Upper lobe of right lung (tissue), 1 donor: Measurements from ENCODE around the gene PNMA8B. TPM values are rescaled to one million over a fixed set of nuclear protein-coding genes. Genes with fewer than 3 reads are reported as not detected.
A peak's percentile ranks its signal among the peaks of the same experiment; 100 is the strongest.

ENCODE experiments used
- ATAC-seq: fragments of 200-7000 bp; cut with Tn5 transposase; one replicate; pipeline ENCODE4 v1.9.1; 2020; ENCODE audit warnings: mild to moderate bottlenecking, moderate library complexity
- DNase-seq: peaks from one replicate; pipeline ENCODE4 v3.0.0-alpha.2; 2020
- H3K27ac ChIP-seq: fragments of 200-600 bp; one replicate; pipeline ENCODE4 v1.8.0; 2022
- H3K27me3 ChIP-seq: fragments of 200-600 bp; one replicate; pipeline ENCODE4 v1.8.0; 2022; ENCODE audit warnings: mild to moderate bottlenecking
- H3K36me3 ChIP-seq: fragments of 200-600 bp; one replicate; pipeline ENCODE4 v1.8.0; 2022
- H3K4me1 ChIP-seq: fragments of 200-600 bp; one replicate; pipeline ENCODE4 v1.8.0; 2022
- H3K4me3 ChIP-seq: fragments of 200-600 bp; one replicate; pipeline ENCODE4 v1.8.0; 2022; ENCODE audit warnings: mild to moderate bottlenecking
- H3K9me3 ChIP-seq: fragments of 200-600 bp; one replicate; pipeline ENCODE4 v1.8.0; 2022
- intact Hi-C: fragments of 100-400 bp; cut with DNase I; formaldehyde crosslinking; loops from one replicate; pipeline ENCODE4 v1.11.0; 2022
- total RNA-seq: library from RNA; stranded (reverse); fragmentation: NEBNext Ultra II Directional; extraction: Animal tissue kit (Norgen Biotek cat#: 25700); gene quantifications from one replicate; pipeline ENCODE4 v1.2.1, GENCODE V29; 2021
- TF ChIP-seq, protein P1 (sequence below): fragments of 200-600 bp; IDR thresholded peaks from one replicate; pipeline ENCODE4 v1.8.0; 2022; ENCODE audit warnings: antibody characterized with exemption
- donor health status: DM: no; HTN: yes; CAD: no; lungs with severe emphysema.

PNMA8B gene
- total RNA-seq, 1 donor from 2014 or later, result 1.9 TPM

DNA sequence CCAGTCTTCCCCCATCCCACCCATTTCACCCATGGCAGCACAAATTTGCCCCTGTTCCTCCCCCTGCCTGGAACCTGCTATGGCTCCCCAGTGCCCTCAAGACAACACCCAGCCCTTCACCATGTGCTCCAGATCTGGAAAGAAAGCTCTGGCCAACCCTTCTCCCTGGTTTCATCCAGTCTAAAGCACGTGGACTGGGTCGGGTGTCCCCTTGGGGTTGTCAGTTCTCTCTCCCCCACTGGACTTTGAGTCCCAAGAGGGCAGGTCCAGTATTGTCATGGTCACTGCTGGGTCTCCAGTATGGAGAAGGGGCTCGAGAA is 19.6 kb upstream of the PNMA8B start:
- H3K9me3 ChIP-seq, result no peaks in the 10 kb centered on the region
- TF ChIP-seq, protein P1, sequence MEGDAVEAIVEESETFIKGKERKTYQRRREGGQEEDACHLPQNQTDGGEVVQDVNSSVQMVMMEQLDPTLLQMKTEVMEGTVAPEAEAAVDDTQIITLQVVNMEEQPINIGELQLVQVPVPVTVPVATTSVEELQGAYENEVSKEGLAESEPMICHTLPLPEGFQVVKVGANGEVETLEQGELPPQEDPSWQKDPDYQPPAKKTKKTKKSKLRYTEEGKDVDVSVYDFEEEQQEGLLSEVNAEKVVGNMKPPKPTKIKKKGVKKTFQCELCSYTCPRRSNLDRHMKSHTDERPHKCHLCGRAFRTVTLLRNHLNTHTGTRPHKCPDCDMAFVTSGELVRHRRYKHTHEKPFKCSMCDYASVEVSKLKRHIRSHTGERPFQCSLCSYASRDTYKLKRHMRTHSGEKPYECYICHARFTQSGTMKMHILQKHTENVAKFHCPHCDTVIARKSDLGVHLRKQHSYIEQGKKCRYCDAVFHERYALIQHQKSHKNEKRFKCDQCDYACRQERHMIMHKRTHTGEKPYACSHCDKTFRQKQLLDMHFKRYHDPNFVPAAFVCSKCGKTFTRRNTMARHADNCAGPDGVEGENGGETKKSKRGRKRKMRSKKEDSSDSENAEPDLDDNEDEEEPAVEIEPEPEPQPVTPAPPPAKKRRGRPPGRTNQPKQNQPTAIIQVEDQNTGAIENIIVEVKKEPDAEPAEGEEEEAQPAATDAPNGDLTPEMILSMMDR, result no peak
- H3K27ac ChIP-seq, result no peak overlapping the region
- H3K36me3 ChIP-seq, result no peaks in the 10 kb centered on the region
- no peak for DNase-seq
- no peak overlapping the region for H3K4me3 ChIP-seq
- no peak for ATAC-seq
- peaks cover 3% of the 10 kb centered on the region for H3K4me1 ChIP-seq
- peaks cover 11% of the 10 kb centered on the region for H3K27me3 ChIP-seq
- intact Hi-C loops, result no loop called here

DNA sequence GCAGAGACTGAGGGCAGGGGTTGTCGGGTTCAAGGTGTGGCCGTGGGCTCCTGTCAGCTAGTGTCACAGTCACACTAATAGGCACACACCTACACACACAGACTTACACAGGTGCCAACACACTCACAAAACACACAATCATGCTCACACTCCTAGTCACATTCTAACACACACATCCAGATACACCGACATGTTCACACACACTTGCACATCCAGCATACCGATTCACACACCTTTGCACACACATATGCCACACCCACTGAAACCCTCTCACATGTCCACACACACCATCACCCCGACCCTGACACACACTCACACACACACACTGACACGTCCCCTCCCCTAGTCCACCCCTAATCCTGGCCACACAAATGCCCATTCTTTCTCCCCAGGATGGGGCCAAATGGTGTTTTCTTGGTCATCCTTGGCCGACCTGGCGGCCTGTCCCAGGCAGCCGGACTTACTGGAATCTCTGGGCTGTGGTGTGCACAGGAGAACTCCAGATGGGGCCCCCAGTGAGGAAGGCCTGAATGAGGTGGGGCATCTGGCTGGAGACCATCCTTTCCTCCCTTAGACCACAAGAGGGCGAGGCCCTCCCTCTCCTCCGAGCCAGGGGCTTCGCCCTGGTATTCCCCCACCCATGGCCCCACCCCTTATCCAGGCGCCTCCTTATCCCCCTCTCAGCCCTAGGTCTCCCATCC is 19.1 kb upstream of the PNMA8B start:
- Histone ChIP-seq H3K4me1 (peaks cover 3% of the 10 kb centered on the region), H3K9me3 (no peaks in the 10 kb centered on the region), H3K27ac (no peak overlapping the region), H3K27me3 (peaks cover 11% of the 10 kb centered on the region), H3K36me3 (no peaks in the 10 kb centered on the region), H3K4me3 (no peak overlapping the region)
- ATAC-seq, result no peak
- intact Hi-C loops, result no loop called here
- no peak for DNase-seq
- TF ChIP-seq, protein P1, result no peak

DNA sequence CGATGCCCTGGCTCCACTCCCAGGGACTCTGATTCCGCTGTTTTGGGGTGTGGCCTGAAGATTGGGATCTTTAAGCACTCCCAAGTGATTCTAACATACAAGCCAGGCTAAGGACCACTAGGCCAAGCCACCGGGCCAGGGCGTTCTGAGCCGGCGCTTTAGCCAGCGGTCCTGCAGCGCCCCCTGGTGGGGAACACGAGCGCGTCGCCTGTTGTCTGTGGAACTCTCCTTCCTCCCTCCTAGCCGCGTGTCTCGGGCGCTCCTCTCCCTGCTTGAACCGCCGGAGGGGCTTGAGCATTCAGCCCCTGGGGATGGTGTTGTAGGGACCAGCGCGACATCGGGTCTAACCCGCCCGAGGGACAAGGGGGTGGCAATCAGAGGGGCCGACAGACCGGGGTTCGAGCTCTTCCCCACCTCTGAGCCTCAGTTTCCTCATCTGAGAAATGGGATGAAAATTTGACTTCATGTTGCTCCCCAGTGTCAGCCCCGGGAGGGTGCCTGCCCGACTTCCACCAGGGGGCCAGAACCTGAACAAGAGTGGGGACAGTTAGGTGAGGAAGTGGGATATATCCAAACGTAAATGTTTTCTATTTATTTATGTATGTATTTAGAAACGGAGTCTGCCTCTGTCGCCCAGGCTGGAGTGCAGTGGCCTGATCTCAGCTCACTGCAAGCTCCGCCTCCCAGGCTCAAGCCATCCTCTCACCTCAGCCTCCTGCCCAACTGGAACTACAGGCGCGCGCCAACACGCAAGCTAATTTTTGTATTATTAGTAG is 18.0 kb upstream of the PNMA8B start:
- Histone ChIP-seq H3K27me3 (peaks cover 11% of the 10 kb centered on the region), H3K36me3 (no peaks in the 10 kb centered on the region), H3K4me3 (no peak overlapping the region), H3K9me3 (no peaks in the 10 kb centered on the region), H3K4me1 (peaks cover 3% of the 10 kb centered on the region), H3K27ac (no peak overlapping the region)
- peak; percentile 91 for DNase-seq
- TF ChIP-seq, protein P1, result peak; percentile 97
- intact Hi-C loops, result no loop called here
- ATAC-seq, result peak; percentile 96

DNA sequence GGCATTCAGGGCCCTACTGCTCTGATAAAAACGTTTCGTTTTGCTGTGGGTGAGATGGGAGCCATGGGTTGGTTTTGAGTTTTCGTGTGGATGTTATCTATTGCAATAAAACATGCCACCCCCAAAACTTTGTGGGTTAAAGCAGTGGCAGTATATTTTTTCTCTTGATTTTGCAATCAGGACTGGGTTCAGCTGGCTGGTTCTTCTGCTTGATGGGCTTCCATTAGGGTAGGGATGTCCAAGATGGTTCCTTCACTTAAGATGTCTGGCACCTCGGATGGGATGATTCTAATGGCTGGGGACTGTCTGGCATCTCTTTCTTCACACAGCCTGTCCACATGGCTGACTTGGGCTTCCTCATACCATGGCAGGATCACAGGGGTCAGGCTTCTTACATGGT is 15.6 kb upstream of the PNMA8B start:
- TF ChIP-seq, protein P1, result no peak
- H3K9me3 ChIP-seq, result no peaks in the 10 kb centered on the region
- intact Hi-C loops, result no loop called here
- H3K4me1 ChIP-seq, result peaks cover 3% of the 10 kb centered on the region
- H3K27me3 ChIP-seq, result peaks cover 11% of the 10 kb centered on the region
- no peak overlapping the region for H3K27ac ChIP-seq
- DNase-seq, result no peak
- H3K36me3 ChIP-seq, result no peaks in the 10 kb centered on the region
- ATAC-seq, result no peak
- no peak overlapping the region for H3K4me3 ChIP-seq

DNA sequence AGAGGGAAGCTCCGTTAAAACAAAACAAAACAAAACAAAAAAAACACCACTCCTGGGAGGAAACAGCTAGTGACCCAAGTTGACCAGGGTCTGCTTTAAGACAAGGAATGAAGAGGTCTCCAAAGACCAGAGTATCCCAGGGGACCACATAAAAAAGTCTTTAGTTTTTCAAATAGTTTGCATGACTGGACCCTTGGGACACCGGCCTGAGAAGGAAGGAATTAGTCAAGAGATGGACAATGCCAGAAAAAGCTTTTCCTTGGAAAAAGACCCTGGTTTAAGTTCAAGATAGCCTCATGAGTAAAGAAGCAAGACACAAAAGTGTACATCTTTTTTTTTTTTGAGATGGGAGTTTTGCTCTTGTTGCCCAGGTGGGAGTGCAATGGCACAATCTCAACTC is 12.5 kb upstream of the PNMA8B start:
- Histone ChIP-seq H3K9me3 (no peaks in the 10 kb centered on the region), H3K4me1 (no peaks in the 10 kb centered on the region), H3K36me3 (no peaks in the 10 kb centered on the region), H3K4me3 (no peak overlapping the region), H3K27ac (no peak overlapping the region), H3K27me3 (no peaks in the 10 kb centered on the region)
- TF ChIP-seq, protein P1, result no peak
- no peak for DNase-seq
- intact Hi-C loops, result no loop called here
- ATAC-seq, result no peak
